Right renal cortex interstitium (tissue), 3 donors: ENCODE data around the gene HPGD. TPM values are rescaled to one million over a fixed set of nuclear protein-coding genes. Genes with fewer than 3 reads are reported as not detected.
"Not testable (repeated sequence)": the region's sequence is repeated elsewhere in the genome, so short reads cannot be mapped to it uniquely, and the experiment has no call there.

ENCODE experiments used
- DNase-seq, 3 donors: peaks; one replicate each; pipeline ENCODE4 v3.0.0-alpha.2; 2013; ENCODE audit warnings: low read depth in 3 of 3, low spot score in 2 of 3
- polyA plus RNA-seq, 3 donors: library from polyadenylated mRNA; unstranded; fragments of 120-200 nt; gene quantifications; one replicate each; pipeline ENCODE4 v1.2.1, GENCODE V29; 2013; ENCODE audit not compliant: insufficient read length in 3 of 3

The HPGD gene
- polyA plus RNA-seq, 3 donors, result 40.2 to 73.0 (median 71.1) TPM

GRCh38 chr4:174528226-174528625 lies 5.9 kb upstream of the HPGD start:
- no peak for DNase-seq

GRCh38 chr4:174526731-174527130 lies 4.4 kb upstream of the HPGD start:
- DNase-seq, result no peak

- no peak for DNase-seq
Measured at GRCh38 chr4:174524242-174524641, 2.0 kb upstream of the HPGD start.

- DNase-seq, result no peak
Measured at GRCh38 chr4:174523025-174523693, 871 bp upstream of the HPGD start.

- DNase-seq, result peak in 1 of 3 donors; percentile 24
Measured at GRCh38 chr4:174521800-174522182, 497 bp downstream of the HPGD start.

- no peak for DNase-seq
Measured at GRCh38 chr4:174520660-174521059, 1.6 kb downstream of the HPGD start.

GRCh38 chr4:174517502-174518445 lies 4.5 kb downstream of the HPGD start:
- DNase-seq, result no peak

DNA sequence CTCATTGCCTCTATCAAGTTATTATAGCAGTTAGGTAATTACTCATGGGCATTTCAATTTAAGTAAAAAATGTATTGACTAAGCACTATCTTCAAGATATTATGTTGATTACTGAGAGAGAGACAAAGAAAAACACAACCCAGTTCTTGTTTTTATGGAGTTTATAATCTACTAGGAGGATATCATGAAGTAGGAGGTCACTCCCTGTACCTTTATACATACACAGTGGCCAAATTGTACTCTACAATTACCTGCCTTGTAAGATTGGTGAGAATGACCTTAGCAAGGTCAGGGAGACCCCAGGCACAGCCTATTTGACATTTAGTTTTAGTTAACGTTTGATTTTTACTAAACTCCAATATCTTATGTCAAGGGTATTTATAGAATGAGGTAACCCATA lies 5.5 kb downstream of the HPGD start:
- no peak for DNase-seq

GRCh38 chr4:174516345-174516744 lies 5.9 kb downstream of the HPGD start:
- DNase-seq, result no peak

- DNase-seq, result no peak
Measured at GRCh38 chr4:174512745-174513144, 9.5 kb downstream of the HPGD start.

DNA sequence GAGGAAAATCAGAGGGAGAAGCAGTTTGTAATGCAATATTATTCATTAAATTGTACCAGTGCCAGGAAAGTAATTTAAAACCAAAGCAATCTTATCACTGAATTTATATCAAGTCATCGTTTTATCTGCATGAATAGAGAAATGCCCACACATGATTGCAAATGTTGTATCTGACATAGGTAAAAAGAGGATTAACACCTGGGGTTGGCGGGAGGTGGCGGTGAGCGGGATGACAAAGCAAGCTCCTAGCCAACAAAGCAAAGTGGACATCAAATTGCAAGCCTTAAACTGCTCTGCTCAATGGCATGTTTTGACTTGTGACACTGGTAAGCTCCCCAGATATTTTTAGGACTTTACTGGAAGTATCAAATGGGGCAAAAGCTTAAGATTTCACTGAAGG lies 16.4 kb downstream of the HPGD start:
- no peak for DNase-seq

- no peak for DNase-seq
Measured at GRCh38 chr4:174505007-174505406, 17.3 kb downstream of the HPGD start.

GRCh38 chr4:174503079-174503715 lies 19.1 kb downstream of the HPGD start:
- DNase-seq, result no peak

GRCh38 chr4:174496631-174497432 lies 25.5 kb downstream of the HPGD start:
- DNase-seq, result no peak

GRCh38 chr4:174495626-174496025 lies 26.7 kb downstream of the HPGD start:
- DNase-seq, result peak in 1 of 3 donors; percentile 15

DNA sequence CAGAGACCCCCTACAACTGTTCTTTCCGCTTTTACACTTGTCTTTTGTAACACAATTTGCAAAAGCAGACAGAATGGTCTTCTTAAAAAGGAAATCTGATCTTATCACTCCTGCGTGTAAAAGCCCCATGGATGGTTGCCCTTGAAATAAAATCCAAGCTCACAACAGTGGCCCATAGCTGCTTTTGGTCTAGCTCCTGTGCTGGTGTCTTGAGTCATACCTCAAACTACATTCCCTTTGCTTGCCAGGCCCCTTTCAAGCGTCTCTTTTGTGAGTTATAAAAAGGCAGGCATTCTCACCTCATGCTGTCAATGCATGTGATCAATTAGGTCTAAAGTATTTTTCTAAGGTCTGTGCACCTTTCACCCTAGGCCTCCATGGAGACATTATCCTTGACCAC lies 27.6 kb downstream of the HPGD start:
- no peak for DNase-seq

DNA sequence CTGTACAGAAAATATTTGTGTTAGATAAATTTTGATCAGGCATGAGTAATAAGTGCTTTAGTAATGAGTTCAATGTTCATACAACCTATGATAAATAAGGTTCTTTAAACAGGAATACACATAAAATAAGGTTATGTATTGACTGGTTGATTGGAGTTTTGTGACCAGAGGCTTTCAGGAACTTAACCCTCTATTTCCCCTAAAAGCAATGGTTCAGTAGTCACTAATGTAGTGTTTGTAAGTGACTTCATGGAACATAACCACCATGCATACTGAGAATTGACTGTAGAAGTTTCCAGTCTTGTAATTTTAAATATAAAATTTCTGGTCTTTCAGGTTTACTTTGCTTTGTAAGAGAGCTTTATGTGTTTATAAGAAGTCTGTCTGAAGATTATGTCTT lies 28.1 kb downstream of the HPGD start:
- no peak for DNase-seq

DNA sequence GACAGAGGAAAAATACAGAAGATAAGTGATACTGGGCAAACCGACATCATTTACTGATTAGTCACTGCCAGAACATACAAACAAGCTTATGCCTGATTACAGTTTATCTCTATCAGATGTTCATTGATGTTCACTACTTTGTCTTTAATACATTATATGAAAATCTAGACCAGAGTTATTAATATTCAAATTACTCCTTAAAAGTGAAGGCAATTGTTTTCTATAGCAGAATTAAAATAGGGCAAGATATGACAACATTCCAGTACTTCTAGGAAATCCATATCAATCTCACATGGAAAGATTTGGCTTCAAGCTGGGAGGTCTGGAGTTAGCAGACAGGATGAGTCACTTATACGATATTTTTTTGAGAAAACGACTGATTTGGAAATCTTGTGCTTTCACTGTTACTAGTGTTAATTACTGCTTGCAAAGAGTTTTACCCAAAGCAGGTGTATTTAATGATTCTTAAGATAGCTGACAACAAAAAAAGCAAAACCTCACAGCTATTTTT lies 31.8 kb downstream of the HPGD start:
- DNase-seq, result no peak

DNA sequence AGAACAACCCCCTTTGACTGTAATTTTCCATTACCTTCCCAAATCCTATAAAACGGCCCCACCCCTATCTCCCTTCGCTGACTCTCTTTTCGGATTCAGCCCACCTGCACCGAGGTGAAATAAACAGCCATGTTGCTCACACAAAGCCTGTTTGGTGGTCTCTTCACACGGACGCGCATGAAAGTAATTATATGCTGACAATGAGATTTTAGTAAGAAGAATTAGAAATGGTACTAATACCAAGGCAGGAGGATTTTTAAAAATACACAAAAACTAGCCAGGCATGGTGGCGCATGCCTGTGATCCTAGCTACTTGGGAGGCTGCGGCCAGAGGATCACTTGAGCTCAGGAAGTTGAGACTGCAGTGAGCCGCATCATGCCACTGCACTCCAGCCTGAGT lies 33.9 kb downstream of the HPGD start:
- not testable (repeated sequence) for DNase-seq

DNA sequence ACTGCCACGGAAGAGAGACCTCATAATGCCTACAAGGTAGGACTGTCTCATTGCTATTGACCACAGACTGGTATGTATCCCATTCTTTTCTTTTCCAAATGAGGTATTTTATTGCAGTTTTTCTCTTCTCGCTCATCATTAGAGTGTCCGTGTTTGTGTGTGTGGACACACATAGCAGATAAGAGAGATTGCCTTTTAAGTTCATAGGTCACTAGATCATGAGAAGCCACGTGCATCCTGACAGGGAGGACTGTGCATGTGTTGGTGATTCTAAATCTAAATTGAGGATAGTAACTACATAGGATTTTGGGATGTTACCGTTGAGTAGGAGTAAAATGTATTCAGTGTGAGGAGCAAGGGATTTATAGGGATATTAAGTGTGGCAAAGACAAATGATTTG lies 37.3 kb downstream of the HPGD start:
- DNase-seq, result no peak

GRCh38 chr4:174483792-174484191 lies 38.5 kb downstream of the HPGD start:
- no peak for DNase-seq
